ENCODE measurements around the gene HOMEZ. TPM values are rescaled to one million over a fixed set of nuclear protein-coding genes. Genes with fewer than 3 reads are reported as not detected.
"Not testable (repeated sequence)": the region's sequence is repeated elsewhere in the genome, so short reads cannot be mapped to it uniquely, and the experiment has no call there.

Gene HOMEZ
- polyA plus RNA-seq, 1 of the 3 experiments (the other 2 are of a cell fraction), result 7.7 TPM

DNA sequence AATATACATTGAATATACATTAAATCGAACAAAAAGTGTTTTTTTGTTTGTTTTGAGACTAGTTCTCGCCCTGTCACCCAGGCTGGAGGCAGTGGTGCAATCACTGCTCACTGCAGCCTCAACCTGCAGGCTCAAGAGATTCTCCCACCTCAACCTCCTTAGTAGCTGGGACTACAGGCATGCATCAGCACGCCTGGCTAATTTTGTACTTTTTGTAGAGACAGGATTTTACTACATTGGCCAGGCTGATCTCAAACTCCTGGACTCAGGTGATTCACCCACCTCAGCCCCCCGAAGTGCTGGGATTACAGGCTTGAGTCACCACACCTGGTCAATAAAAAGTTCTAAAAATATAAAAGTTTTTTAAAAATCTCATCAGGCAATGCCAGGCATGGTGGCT, 58.4 kb downstream of the HOMEZ start:
- Histone ChIP-seq H3K4me3 (ENCODE audit: low read depth in 2 of 2, low read length in 1 of 2) (no peak overlapping the region), H3K27me3 (ENCODE audit: insufficient read depth) (peaks cover 12% of the 10 kb centered on the region), H3K9me2 (0 out of 2 replicates have a peak, but pooled peaks cover 2% of the 10 kb centered on the region), H3K36me3 (replicated peaks in 1 of 2; ENCODE audit: control insufficient read depth in 1 of 2, insufficient read depth in 2 of 2, low read length in 1 of 2) (no peaks in the 10 kb centered on the region), H4K20me1 (ENCODE audit: insufficient read depth) (no peaks in the 10 kb centered on the region), H2AFZ (ENCODE audit: low read depth) (no peak overlapping the region), H3F3A (replicated peaks; ENCODE audit: insufficient read depth) (no peaks in the 10 kb centered on the region), H3K27ac (ENCODE audit: low read depth in 2 of 2, low read length in 1 of 2) (no peak overlapping the region), H3K9me3 (no peaks in the 10 kb centered on the region), H3K79me2 (ENCODE audit: insufficient read depth) (no peaks in the 10 kb centered on the region), H3K9ac (no peak overlapping the region), H3K4me1 (ENCODE audit: control insufficient read depth in 1 of 2, insufficient read depth in 2 of 2, low read depth in 1 of 2, low read length in 1 of 2) (no peaks in the 10 kb centered on the region), H3K4me2 (no peak overlapping the region)
- no peak for TF ChIP-seq MXI1 (IDR thresholded peaks at IDR 0.05; ENCODE audit: low read depth, low read length)
- no peak for TF ChIP-seq SIN3A (IDR thresholded peaks at IDR 0.05; ENCODE audit: borderline replicate concordance, low read depth, low read length)
- TF ChIP-seq SMC3 (IDR thresholded peaks at IDR 0.05; ENCODE audit: low read depth, low read length), result no peak
- no peak for TF ChIP-seq POLR2AphosphoS5 (IDR thresholded peaks at IDR 0.05; ENCODE audit: low read depth, low read length)
- no peak for TF ChIP-seq EZH2phosphoT487 (IDR thresholded peaks at IDR 0.05; ENCODE audit: borderline replicate concordance, low read depth)
- TF ChIP-seq GATA2 (CRISPR knock-in tag; IDR thresholded peaks at IDR 0.05), result no peak
- no peak for TF ChIP-seq REST (IDR thresholded peaks at IDR 0.05; ENCODE audit: low read depth, low read length)
- TF ChIP-seq RFX5 (IDR thresholded peaks at IDR 0.05; ENCODE audit: low read length), result no peak
- no peak for TF ChIP-seq YY1 (IDR thresholded peaks at IDR 0.05; ENCODE audit: low read depth)
- no peak for TF ChIP-seq CHD2 (IDR thresholded peaks at IDR 0.05; ENCODE audit: low read length, partially characterized antibody)
- no peak for TF ChIP-seq NRF1 (IDR thresholded peaks at IDR 0.05; ENCODE audit: low read depth, low read length)
- no peak for TF ChIP-seq RCOR1 (IDR thresholded peaks at IDR 0.05; ENCODE audit: low read length)
- TF ChIP-seq, protein P1, sequence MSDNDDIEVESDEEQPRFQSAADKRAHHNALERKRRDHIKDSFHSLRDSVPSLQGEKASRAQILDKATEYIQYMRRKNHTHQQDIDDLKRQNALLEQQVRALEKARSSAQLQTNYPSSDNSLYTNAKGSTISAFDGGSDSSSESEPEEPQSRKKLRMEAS (IDR thresholded peaks at IDR 0.05; ENCODE audit: low read depth), result no peak
- TF ChIP-seq, protein P2, sequence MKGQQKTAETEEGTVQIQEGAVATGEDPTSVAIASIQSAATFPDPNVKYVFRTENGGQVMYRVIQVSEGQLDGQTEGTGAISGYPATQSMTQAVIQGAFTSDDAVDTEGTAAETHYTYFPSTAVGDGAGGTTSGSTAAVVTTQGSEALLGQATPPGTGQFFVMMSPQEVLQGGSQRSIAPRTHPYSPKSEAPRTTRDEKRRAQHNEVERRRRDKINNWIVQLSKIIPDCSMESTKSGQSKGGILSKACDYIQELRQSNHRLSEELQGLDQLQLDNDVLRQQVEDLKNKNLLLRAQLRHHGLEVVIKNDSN (IDR thresholded peaks at IDR 0.05; ENCODE audit: borderline replicate concordance, low read depth), result no peak
- no peak for TF ChIP-seq JUND (IDR thresholded peaks at IDR 0.05)
- TF ChIP-seq EP300 (IDR thresholded peaks at IDR 0.05; ENCODE audit: borderline replicate concordance in 1 of 2, low read depth in 1 of 2, low read length in 1 of 2), result no peak
- TF ChIP-seq, protein P3, sequence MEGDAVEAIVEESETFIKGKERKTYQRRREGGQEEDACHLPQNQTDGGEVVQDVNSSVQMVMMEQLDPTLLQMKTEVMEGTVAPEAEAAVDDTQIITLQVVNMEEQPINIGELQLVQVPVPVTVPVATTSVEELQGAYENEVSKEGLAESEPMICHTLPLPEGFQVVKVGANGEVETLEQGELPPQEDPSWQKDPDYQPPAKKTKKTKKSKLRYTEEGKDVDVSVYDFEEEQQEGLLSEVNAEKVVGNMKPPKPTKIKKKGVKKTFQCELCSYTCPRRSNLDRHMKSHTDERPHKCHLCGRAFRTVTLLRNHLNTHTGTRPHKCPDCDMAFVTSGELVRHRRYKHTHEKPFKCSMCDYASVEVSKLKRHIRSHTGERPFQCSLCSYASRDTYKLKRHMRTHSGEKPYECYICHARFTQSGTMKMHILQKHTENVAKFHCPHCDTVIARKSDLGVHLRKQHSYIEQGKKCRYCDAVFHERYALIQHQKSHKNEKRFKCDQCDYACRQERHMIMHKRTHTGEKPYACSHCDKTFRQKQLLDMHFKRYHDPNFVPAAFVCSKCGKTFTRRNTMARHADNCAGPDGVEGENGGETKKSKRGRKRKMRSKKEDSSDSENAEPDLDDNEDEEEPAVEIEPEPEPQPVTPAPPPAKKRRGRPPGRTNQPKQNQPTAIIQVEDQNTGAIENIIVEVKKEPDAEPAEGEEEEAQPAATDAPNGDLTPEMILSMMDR (IDR thresholded peaks at IDR 0.05), result no peak
- POLR2A ChIA-PET, result no interaction called here
- 12% methylated on average over 4 of the region's 4 CpGs for WGBS (ENCODE audit: low lambda C conversion rate)
- CTCF ChIA-PET, result no interaction called here
- DNase-seq, result no peak

GRCh38 chr14:23224958-23225357, 61.0 kb downstream of the HOMEZ start:
- H3F3A ChIP-seq (replicated peaks; ENCODE audit: insufficient read depth); CTCF ChIA-PET; POLR2A ChIA-PET; H3K4me3 ChIP-seq (ENCODE audit: low read depth in 2 of 2, low read length in 1 of 2); H3K9ac ChIP-seq; H3K4me2 ChIP-seq; H2AFZ ChIP-seq (ENCODE audit: low read depth); H3K9me2 ChIP-seq; H4K20me1 ChIP-seq (ENCODE audit: insufficient read depth); DNase-seq; H3K36me3 ChIP-seq (replicated peaks in 1 of 2; ENCODE audit: control insufficient read depth in 1 of 2, insufficient read depth in 2 of 2, low read length in 1 of 2); H3K27ac ChIP-seq (ENCODE audit: low read depth in 2 of 2, low read length in 1 of 2); H3K79me2 ChIP-seq (ENCODE audit: insufficient read depth); H3K4me1 ChIP-seq (ENCODE audit: control insufficient read depth in 1 of 2, insufficient read depth in 2 of 2, low read depth in 1 of 2, low read length in 1 of 2); H3K9me3 ChIP-seq: not testable (repeated sequence)
- peaks cover 34% of the 10 kb centered on the region for H3K27me3 ChIP-seq (ENCODE audit: insufficient read depth)
- 0% methylated on average over 1 of the region's 1 CpG for WGBS (ENCODE audit: low lambda C conversion rate)
